K562 (cell line): ENCODE data around the gene LRRC14B. TPM values are rescaled to one million over a fixed set of nuclear protein-coding genes. Genes with fewer than 3 reads are reported as not detected.

Experiments used
- CAMTA2 ChIP-seq: fragments of 250-450 bp; sonication (Bioruptor Pico); conservative IDR thresholded peaks from 2 replicates; pipeline ENCODE4 v1.5.1; 2022
- CBFA2T3 ChIP-seq: fragments of 450-650 bp; IDR thresholded peaks from 2 replicates; pipeline ENCODE4 v1.6.1; 2017
- DACH1 ChIP-seq: fragments of 450-650 bp; IDR thresholded peaks from 2 replicates; pipeline ENCODE4 v1.6.1; 2018; ENCODE audit not compliant: partially characterized antibody
- HMGN3 ChIP-seq: IDR thresholded peaks from 2 replicates; pipeline ENCODE4 v1.6.1; 2011; ENCODE audit warnings: borderline replicate concordance, low read depth, mild to moderate bottlenecking, mixed read lengths, low read length; ENCODE audit not compliant: insufficient read length; ENCODE audit errors: extremely low read depth
- KDM4B ChIP-seq, 2 experiments: fragments of 450-650 bp in 1 of 2; sonication (generic) in 1 of 2; IDR thresholded peaks; 2 replicates each; pipeline ENCODE4 v1.6.1; 2016 to 2017; ENCODE audit warnings: borderline replicate concordance in 2 of 2, antibody characterized with exemption in 1 of 2, low read depth in 1 of 2, mild to moderate bottlenecking in 1 of 2
- KLF16 ChIP-seq: IDR thresholded peaks from 2 replicates; pipeline ENCODE4 v1.6.1; 2016; ENCODE audit warnings: antibody characterized with exemption
- MAZ ChIP-seq, 2 experiments: fragments of 450-650 bp in 1 of 2; sonication (generic) in 1 of 2; formaldehyde crosslinking; IDR thresholded peaks in 1 of 2; conservative IDR thresholded peaks in 1 of 2; 2 replicates each; pipeline versions ENCODE4 v1.4.0 to v1.5.0; 2020; ENCODE audit warnings: mild to moderate bottlenecking in 1 of 2, missing genetic modification reagents in 1 of 2
- PHB2 ChIP-seq: fragments of 450-650 bp; IDR thresholded peaks from 2 replicates; pipeline ENCODE4 v1.6.1; 2017; ENCODE audit warnings: low read depth
- RB1 ChIP-seq: fragments of 450-650 bp; IDR thresholded peaks from 2 replicates; pipeline ENCODE4 v1.6.1; 2017; ENCODE audit warnings: low read depth, mild to moderate bottlenecking
- SAFB ChIP-seq: fragments of 200-400 bp; formaldehyde crosslinking; IDR thresholded peaks from 2 replicates; pipeline ENCODE4 v1.6.1; 2017; ENCODE audit warnings: low read depth, low read length, borderline replicate concordance
- ZBED1 ChIP-seq: IDR thresholded peaks from 2 replicates; pipeline ENCODE4 v1.6.1; 2014
- ZNF583 ChIP-seq: fragments of 250-450 bp; sonication (Bioruptor Pico); IDR thresholded peaks from 2 replicates; pipeline ENCODE4 v1.4.0; 2020
- ZNF780A ChIP-seq: fragments of 250-450 bp; sonication (Bioruptor Pico); IDR thresholded peaks from 2 replicates; pipeline ENCODE4 v1.5.0; 2021; ENCODE audit warnings: mild to moderate bottlenecking
- polyA plus RNA-seq, 8 experiments: library from polyadenylated mRNA; depleted of rRNA in 4 of 8; stranded (reverse) in 5 of 8; unstranded in 3 of 8; fragments of >200 nt; fragmentation: Nextera tagmentation in 2 of 8; fragmentation: Illumina TruSeq in 1 of 8; extraction: Ambion mirVana in 2 of 8; extraction: Trizol in 1 of 8; gene quantifications; 2 replicates each; pipeline versions ENCODE4 v1.2.1 to v1.2.3, GENCODE V29; 2011 to 2014; ENCODE audit warnings: inconsistent platforms in 1 of 8, missing spikeins in 1 of 8
- total RNA-seq, 7 experiments: library from RNA; depleted of rRNA in 6 of 7; stranded (reverse); fragments of >200 nt in 6 of 7; fragmentation: Illumina TruSeq in 2 of 7; extraction: Trizol in 2 of 7; gene quantifications; 2 replicates each; pipeline versions ENCODE4 v1.2.1 to v1.2.3, GENCODE V29; 2011 to 2021; ENCODE audit warnings: low replicate concordance in 1 of 7
- TF ChIP-seq, protein P1 (sequence below): sonication (generic); formaldehyde crosslinking; IDR thresholded peaks from 2 replicates; pipeline ENCODE4 v1.8.1; 2023; ENCODE audit warnings: missing genetic modification reagents, mild to moderate bottlenecking, borderline replicate concordance
- TF ChIP-seq, protein P2 (sequence below): sonication (generic); formaldehyde crosslinking; IDR thresholded peaks from 2 replicates; pipeline ENCODE4 v1.8.1; 2022; ENCODE audit warnings: missing genetic modification reagents
- TF ChIP-seq, protein P3 (sequence below): sonication (generic); formaldehyde crosslinking; IDR thresholded peaks from 2 replicates; pipeline ENCODE4 v1.8.0; 2023; ENCODE audit warnings: missing genetic modification reagents, mild to moderate bottlenecking, borderline replicate concordance

The LRRC14B gene
- total and polyA plus RNA-seq, 9 of the 15 experiments (the other 6 are each of a cell fraction or from before 2014, with no cell fraction given), result not detected

DNA sequence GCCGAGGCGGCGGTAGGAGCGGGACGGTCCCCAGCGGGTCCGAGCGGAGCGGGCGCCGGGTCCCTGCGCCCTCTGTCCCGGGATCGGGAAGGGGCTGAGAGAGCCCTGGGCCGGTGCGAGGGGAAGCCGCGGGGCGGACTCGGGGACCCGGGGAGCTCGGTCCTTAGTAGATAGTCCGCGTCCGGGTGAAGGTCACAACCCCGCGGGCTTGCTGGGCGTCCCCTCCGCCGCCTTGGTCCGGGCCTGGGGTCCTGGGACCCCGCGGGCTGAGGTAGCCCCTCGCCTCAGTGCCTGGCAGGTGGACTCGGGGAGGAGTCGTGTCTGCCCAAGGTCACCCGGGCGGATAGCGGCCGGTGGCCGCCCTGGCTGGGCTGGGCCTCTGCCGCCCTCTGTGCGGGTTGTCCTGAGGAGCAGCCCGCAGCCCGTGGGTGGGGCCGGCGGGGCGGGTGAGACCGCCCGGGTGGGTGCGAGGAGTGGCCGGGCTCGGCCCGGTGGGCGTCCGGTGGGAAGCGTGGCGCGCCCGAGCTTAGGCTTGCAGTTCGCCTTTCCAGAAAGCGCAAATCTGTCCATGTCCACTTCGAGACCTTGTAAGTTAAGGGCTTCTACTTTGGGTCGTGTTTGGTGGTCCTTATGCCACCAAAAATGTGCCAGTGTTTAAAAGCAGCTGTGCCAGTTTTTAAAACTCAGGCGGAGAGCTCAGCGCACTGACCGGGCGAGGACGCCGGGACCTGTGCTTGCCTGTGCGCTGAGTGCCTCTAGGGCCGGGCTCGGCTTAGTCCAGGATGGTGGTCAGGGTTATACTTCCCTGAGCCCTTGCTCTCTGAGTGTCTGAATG, 27.4 kb downstream of the LRRC14B start (continued):
- TF ChIP-seq ZNF780A (CRISPR knock-in tag), result no peak
- TF ChIP-seq, protein P1, sequence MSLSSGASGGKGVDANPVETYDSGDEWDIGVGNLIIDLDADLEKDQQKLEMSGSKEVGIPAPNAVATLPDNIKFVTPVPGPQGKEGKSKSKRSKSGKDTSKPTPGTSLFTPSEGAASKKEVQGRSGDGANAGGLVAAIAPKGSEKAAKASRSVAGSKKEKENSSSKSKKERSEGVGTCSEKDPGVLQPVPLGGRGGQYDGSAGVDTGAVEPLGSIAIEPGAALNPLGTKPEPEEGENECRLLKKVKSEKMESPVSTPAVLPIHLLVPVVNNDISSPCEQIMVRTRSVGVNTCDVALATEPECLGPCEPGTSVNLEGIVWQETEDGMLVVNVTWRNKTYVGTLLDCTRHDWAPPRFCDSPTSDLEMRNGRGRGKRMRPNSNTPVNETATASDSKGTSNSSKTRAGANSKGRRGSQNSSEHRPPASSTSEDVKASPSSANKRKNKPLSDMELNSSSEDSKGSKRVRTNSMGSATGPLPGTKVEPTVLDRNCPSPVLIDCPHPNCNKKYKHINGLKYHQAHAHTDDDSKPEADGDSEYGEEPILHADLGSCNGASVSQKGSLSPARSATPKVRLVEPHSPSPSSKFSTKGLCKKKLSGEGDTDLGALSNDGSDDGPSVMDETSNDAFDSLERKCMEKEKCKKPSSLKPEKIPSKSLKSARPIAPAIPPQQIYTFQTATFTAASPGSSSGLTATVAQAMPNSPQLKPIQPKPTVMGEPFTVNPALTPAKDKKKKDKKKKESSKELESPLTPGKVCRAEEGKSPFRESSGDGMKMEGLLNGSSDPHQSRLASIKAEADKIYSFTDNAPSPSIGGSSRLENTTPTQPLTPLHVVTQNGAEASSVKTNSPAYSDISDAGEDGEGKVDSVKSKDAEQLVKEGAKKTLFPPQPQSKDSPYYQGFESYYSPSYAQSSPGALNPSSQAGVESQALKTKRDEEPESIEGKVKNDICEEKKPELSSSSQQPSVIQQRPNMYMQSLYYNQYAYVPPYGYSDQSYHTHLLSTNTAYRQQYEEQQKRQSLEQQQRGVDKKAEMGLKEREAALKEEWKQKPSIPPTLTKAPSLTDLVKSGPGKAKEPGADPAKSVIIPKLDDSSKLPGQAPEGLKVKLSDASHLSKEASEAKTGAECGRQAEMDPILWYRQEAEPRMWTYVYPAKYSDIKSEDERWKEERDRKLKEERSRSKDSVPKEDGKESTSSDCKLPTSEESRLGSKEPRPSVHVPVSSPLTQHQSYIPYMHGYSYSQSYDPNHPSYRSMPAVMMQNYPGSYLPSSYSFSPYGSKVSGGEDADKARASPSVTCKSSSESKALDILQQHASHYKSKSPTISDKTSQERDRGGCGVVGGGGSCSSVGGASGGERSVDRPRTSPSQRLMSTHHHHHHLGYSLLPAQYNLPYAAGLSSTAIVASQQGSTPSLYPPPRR (CRISPR knock-in tag), result peak; percentile 72; the same call in 1 of the 2 replicates
- no peak for TF ChIP-seq RB1
- no peak for TF ChIP-seq ZNF583 (CRISPR knock-in tag)
- no peak for TF ChIP-seq PHB2
- peak; percentile 40 to 73; a peak in 3 of 4 replicates for TF ChIP-seq MAZ (CRISPR knock-in tag; conservative IDR thresholded peaks at IDR 0.05 in 1 of 2, IDR thresholded peaks at IDR 0.05 in 1 of 2)
- no peak for TF ChIP-seq ZBED1
- TF ChIP-seq HMGN3, result no peak
- TF ChIP-seq CAMTA2 (CRISPR knock-in tag), result no peak
- TF ChIP-seq SAFB, result no peak
- TF ChIP-seq KLF16, result no peak
- TF ChIP-seq KDM4B (IDR thresholded peaks at IDR 0.05; ENCODE audit: borderline replicate concordance in 2 of 2, low read depth in 1 of 2), result no peak; a peak in 1 of 4 replicates
- TF ChIP-seq DACH1, result no peak
- TF ChIP-seq CBFA2T3, result no peak
- TF ChIP-seq, protein P2, sequence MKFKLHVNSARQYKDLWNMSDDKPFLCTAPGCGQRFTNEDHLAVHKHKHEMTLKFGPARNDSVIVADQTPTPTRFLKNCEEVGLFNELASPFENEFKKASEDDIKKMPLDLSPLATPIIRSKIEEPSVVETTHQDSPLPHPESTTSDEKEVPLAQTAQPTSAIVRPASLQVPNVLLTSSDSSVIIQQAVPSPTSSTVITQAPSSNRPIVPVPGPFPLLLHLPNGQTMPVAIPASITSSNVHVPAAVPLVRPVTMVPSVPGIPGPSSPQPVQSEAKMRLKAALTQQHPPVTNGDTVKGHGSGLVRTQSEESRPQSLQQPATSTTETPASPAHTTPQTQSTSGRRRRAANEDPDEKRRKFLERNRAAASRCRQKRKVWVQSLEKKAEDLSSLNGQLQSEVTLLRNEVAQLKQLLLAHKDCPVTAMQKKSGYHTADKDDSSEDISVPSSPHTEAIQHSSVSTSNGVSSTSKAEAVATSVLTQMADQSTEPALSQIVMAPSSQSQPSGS, result no peak
- TF ChIP-seq, protein P3, sequence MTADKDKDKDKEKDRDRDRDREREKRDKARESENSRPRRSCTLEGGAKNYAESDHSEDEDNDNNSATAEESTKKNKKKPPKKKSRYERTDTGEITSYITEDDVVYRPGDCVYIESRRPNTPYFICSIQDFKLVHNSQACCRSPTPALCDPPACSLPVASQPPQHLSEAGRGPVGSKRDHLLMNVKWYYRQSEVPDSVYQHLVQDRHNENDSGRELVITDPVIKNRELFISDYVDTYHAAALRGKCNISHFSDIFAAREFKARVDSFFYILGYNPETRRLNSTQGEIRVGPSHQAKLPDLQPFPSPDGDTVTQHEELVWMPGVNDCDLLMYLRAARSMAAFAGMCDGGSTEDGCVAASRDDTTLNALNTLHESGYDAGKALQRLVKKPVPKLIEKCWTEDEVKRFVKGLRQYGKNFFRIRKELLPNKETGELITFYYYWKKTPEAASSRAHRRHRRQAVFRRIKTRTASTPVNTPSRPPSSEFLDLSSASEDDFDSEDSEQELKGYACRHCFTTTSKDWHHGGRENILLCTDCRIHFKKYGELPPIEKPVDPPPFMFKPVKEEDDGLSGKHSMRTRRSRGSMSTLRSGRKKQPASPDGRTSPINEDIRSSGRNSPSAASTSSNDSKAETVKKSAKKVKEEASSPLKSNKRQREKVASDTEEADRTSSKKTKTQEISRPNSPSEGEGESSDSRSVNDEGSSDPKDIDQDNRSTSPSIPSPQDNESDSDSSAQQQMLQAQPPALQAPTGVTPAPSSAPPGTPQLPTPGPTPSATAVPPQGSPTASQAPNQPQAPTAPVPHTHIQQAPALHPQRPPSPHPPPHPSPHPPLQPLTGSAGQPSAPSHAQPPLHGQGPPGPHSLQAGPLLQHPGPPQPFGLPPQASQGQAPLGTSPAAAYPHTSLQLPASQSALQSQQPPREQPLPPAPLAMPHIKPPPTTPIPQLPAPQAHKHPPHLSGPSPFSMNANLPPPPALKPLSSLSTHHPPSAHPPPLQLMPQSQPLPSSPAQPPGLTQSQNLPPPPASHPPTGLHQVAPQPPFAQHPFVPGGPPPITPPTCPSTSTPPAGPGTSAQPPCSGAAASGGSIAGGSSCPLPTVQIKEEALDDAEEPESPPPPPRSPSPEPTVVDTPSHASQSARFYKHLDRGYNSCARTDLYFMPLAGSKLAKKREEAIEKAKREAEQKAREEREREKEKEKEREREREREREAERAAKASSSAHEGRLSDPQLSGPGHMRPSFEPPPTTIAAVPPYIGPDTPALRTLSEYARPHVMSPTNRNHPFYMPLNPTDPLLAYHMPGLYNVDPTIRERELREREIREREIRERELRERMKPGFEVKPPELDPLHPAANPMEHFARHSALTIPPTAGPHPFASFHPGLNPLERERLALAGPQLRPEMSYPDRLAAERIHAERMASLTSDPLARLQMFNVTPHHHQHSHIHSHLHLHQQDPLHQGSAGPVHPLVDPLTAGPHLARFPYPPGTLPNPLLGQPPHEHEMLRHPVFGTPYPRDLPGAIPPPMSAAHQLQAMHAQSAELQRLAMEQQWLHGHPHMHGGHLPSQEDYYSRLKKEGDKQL (CRISPR knock-in tag), result no peak
